K562 (cell line): ENCODE measurements around the gene JMY. TPM values are rescaled to one million over a fixed set of nuclear protein-coding genes. Genes with fewer than 3 reads are reported as not detected.

ENCODE experiments used
- BRD9 ChIP-seq: fragments of 450-650 bp; IDR thresholded peaks from 2 replicates; pipeline ENCODE4 v1.6.1; 2018; ENCODE audit warnings: low read depth; ENCODE audit not compliant: partially characterized antibody
- BRF1 ChIP-seq: IDR thresholded peaks from 3 replicates; pipeline ENCODE4 v1.6.1; 2011; ENCODE audit warnings: borderline replicate concordance, mild to moderate bottlenecking; ENCODE audit not compliant: insufficient read length; ENCODE audit errors: extremely low read depth
- CEBPG ChIP-seq, 3 experiments: fragments of 200-800 bp in 1 of 3; sonication (Bioruptor generic) in 1 of 3; sonication (generic) in 1 of 3; formaldehyde crosslinking in 1 of 3; IDR thresholded peaks in 2 of 3; conservative IDR thresholded peaks in 1 of 3; 2 replicates each; pipeline versions ENCODE4 v1.6.1 to v1.8.0; 2016 to 2022; ENCODE audit warnings: missing compliant biosample characterization in 2 of 3, missing genetic modification characterization in 2 of 3, mild to moderate bottlenecking in 1 of 3, missing genetic modification reagents in 1 of 3
- CSDE1 ChIP-seq, 2 experiments: fragments of 450-650 bp; IDR thresholded peaks; 2 replicates each; pipeline ENCODE4 v1.6.1; 2016; ENCODE audit warnings: mild to moderate bottlenecking in 1 of 2
- EP300 ChIP-seq: IDR thresholded peaks from 2 replicates; pipeline ENCODE4 v1.6.1; 2012; ENCODE audit warnings: low read length, improper control_type of control experiment
- JUND ChIP-seq, 2 experiments: IDR thresholded peaks; 2 replicates in 1 of 2; 3 replicates in 1 of 2; pipeline ENCODE4 v1.6.1; 2011; ENCODE audit warnings: borderline replicate concordance in 2 of 2, low read depth in 2 of 2, low read length in 2 of 2, improper control_type of control experiment in 1 of 2, missing biosample characterization in 1 of 2, missing genetic modification characterization in 1 of 2, missing genetic modification reagents in 1 of 2
- KLF13 ChIP-seq: fragments of 450-650 bp; IDR thresholded peaks from 2 replicates; pipeline ENCODE4 v1.6.1; 2016; ENCODE audit warnings: missing genetic modification characterization, low read depth, mild to moderate bottlenecking, missing compliant biosample characterization, moderate library complexity, borderline replicate concordance
- NRF1 ChIP-seq, 2 experiments: fragments of 450-650 bp; IDR thresholded peaks in 1 of 2; conservative IDR thresholded peaks in 1 of 2; 2 replicates each; pipeline ENCODE4 v1.6.1; 2014; ENCODE audit warnings: mild to moderate bottlenecking in 2 of 2
- POLR2A ChIP-seq: fragments of 450-650 bp; conservative IDR thresholded peaks from 2 replicates; pipeline ENCODE4 v1.6.1; 2016
- POLR2G ChIP-seq: fragments of 200-400 bp; formaldehyde crosslinking; IDR thresholded peaks from 2 replicates; pipeline ENCODE4 v1.6.1; 2017; ENCODE audit warnings: low read depth, mild to moderate bottlenecking, antibody characterized with exemption, low read length, moderate library complexity
- POU5F1 ChIP-seq: fragments of 150-350 bp; IDR thresholded peaks from 2 replicates; pipeline ENCODE4 v1.6.1; 2014; ENCODE audit warnings: borderline replicate concordance, low read length, low read depth, mild to moderate bottlenecking; ENCODE audit not compliant: partially characterized antibody
- RB1 ChIP-seq: fragments of 450-650 bp; IDR thresholded peaks from 2 replicates; pipeline ENCODE4 v1.6.1; 2017; ENCODE audit warnings: low read depth, mild to moderate bottlenecking
- RNF2 ChIP-seq: sonication (generic); IDR thresholded peaks from 2 replicates; pipeline ENCODE4 v1.6.1; 2016
- SIN3A ChIP-seq, 2 experiments: fragments of 150-350 bp in 1 of 2; IDR thresholded peaks; 2 replicates each; pipeline ENCODE4 v1.6.1; 2011 to 2016; ENCODE audit warnings: borderline replicate concordance in 2 of 2, low read depth in 2 of 2, low read length in 2 of 2, mild to moderate bottlenecking in 2 of 2, moderate library complexity in 2 of 2; ENCODE audit not compliant: control insufficient read depth in 1 of 2
- SMAD1 ChIP-seq: fragments of 150-350 bp; IDR thresholded peaks from 2 replicates; pipeline ENCODE4 v1.6.1; 2014; ENCODE audit warnings: low read length, low read depth; ENCODE audit not compliant: partially characterized antibody
- SUPT5H ChIP-seq: fragments of 450-650 bp; IDR thresholded peaks from 2 replicates; pipeline ENCODE4 v1.6.1; 2016
- TRIM24 ChIP-seq, 2 experiments: fragments of 450-650 bp; IDR thresholded peaks; 2 replicates each; pipeline ENCODE4 v1.6.1; 2016
- XRCC5 ChIP-seq: fragments of 200-400 bp; formaldehyde crosslinking; IDR thresholded peaks from 2 replicates; pipeline ENCODE4 v1.6.1; 2017; ENCODE audit warnings: low read depth, mild to moderate bottlenecking, low read length
- ZBTB7A ChIP-seq: IDR thresholded peaks from 2 replicates; pipeline ENCODE4 v1.6.1; 2011; ENCODE audit warnings: low read depth, mild to moderate bottlenecking, low read length, moderate library complexity, borderline replicate concordance; ENCODE audit not compliant: control insufficient read depth
- ZNF263 ChIP-seq: sonication (generic); formaldehyde crosslinking; IDR thresholded peaks from 2 replicates; pipeline ENCODE4 v1.8.0; 2022; ENCODE audit warnings: mild to moderate bottlenecking, missing genetic modification reagents, borderline replicate concordance
- ZNF274 ChIP-seq: IDR thresholded peaks from 2 replicates; pipeline ENCODE4 v1.6.1; 2011; ENCODE audit warnings: low read depth, mild to moderate bottlenecking, low read length, moderate library complexity, borderline replicate concordance
- ZNF324 ChIP-seq: fragments of 250-450 bp; sonication (Bioruptor Pico); IDR thresholded peaks from 2 replicates; pipeline ENCODE4 v1.4.0; 2020; ENCODE audit warnings: mild to moderate bottlenecking
- ZNF444 ChIP-seq: fragments of 250-450 bp; sonication (Bioruptor Pico); IDR thresholded peaks from 2 replicates; pipeline ENCODE4 v1.4.0; 2020; ENCODE audit warnings: mild to moderate bottlenecking, moderate library complexity
- ZNF695 ChIP-seq: fragments of 450-650 bp; formaldehyde crosslinking; IDR thresholded peaks from 2 replicates; pipeline ENCODE4 v1.4.0; 2020; ENCODE audit warnings: mild to moderate bottlenecking, moderate library complexity
- ZNF699 ChIP-seq: fragments of 250-450 bp; sonication (Bioruptor Pico); IDR thresholded peaks from 2 replicates; pipeline ENCODE4 v1.8.0; 2021; ENCODE audit warnings: mild to moderate bottlenecking, moderate library complexity; ENCODE audit not compliant: insufficient replicate concordance
- ZNF766 ChIP-seq: fragments of 200-800 bp; sonication (Bioruptor generic); conservative IDR thresholded peaks from 2 replicates; pipeline ENCODE4 v1.6.1; 2016; ENCODE audit warnings: missing genetic modification characterization, missing compliant biosample characterization
- polyA plus RNA-seq, 8 experiments: library from polyadenylated mRNA; depleted of rRNA in 4 of 8; stranded (reverse) in 5 of 8; unstranded in 3 of 8; fragments of >200 nt; fragmentation: Nextera tagmentation in 2 of 8; fragmentation: Illumina TruSeq in 1 of 8; extraction: Ambion mirVana in 2 of 8; extraction: Trizol in 1 of 8; gene quantifications; 2 replicates each; pipeline versions ENCODE4 v1.2.1 to v1.2.3, GENCODE V29; 2011 to 2014; ENCODE audit warnings: inconsistent platforms in 1 of 8, missing spikeins in 1 of 8
- total RNA-seq, 7 experiments: library from RNA; depleted of rRNA in 6 of 7; stranded (reverse); fragments of >200 nt in 6 of 7; fragmentation: Illumina TruSeq in 2 of 7; extraction: Trizol in 2 of 7; gene quantifications; 2 replicates each; pipeline versions ENCODE4 v1.2.1 to v1.2.3, GENCODE V29; 2011 to 2021; ENCODE audit warnings: low replicate concordance in 1 of 7
- TF ChIP-seq, protein P1 (sequence below): sonication (generic); formaldehyde crosslinking; IDR thresholded peaks from 2 replicates; pipeline ENCODE4 v1.8.1; 2023; ENCODE audit warnings: mild to moderate bottlenecking, missing genetic modification reagents, moderate library complexity

The JMY gene
- total and polyA plus RNA-seq, 9 of the 15 experiments (the other 6 are each of a cell fraction or from before 2014, with no cell fraction given): 1.1 to 5.5 (median 3.7) TPM

DNA sequence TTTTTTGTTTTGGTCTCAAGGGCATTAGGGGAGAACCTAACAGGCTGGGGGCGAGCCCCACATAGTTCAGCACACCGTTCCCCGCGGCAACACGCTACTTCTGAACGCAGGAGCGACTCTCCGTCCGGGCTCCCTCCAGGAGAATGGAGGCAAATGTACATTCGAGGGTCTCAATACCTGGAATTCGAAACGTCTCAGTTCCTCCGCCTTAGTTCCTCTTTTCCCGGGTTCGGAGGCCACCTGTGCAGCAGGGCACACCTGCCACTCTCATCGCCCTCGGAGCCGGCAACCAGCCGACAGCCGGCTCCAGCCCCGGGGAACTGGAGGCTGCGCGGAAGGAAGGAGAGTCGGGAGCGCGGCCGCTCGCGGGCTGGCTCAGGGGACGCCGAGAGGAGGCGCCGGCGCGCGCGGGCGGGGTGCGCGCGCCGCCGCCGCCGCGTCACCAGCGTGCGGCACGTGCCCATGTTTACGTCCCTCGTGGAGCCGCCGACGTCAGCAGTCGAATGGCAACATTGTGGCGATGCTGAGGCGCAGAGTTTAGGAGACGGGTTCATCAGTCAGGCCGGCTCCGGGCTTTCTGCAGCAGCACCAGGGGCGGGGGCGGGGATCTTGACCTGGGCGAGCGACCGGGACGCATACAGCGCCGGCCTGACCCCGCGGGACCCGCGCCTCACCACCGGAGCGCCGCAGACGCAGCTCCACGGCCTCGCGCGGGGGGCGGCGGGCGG, at the start of gene JMY (continued):
- TF ChIP-seq ZNF766 (CRISPR knock-in tag) (no peak), ZNF444 (CRISPR knock-in tag) (no peak), XRCC5 (no peak; the same call in 1 of the 2 replicates), SUPT5H (peak; percentile 88), ZNF324 (no peak), ZNF695 (CRISPR knock-in tag) (no peak), CEBPG (CRISPR knock-in tag; IDR thresholded peaks at IDR 0.05) (no peak), CEBPG (tag; conservative IDR thresholded peaks at IDR 0.05 in 1 of 2, IDR thresholded peaks at IDR 0.05 in 1 of 2) (peak in 1 of 2 experiments; percentile 79; a peak in 2 of 4 replicates), JUND (IDR thresholded peaks at IDR 0.05; ENCODE audit: borderline replicate concordance, low read depth, low read length) (0 out of 2 replicates have a peak, but pooled peaks have one; percentile 53), JUND (tag; IDR thresholded peaks at IDR 0.05; ENCODE audit: borderline replicate concordance, low read depth, low read length) (no peak; the same call in 2 of the 3 replicates), ZNF263 (no peak), EP300 (no peak), TRIM24 (IDR thresholded peaks at IDR 0.05) (peak in 1 of 2 experiments; percentile 5; a peak in 1 of 4 replicates), NRF1 (conservative IDR thresholded peaks at IDR 0.05 in 1 of 2, IDR thresholded peaks at IDR 0.05 in 1 of 2) (peak; percentile 81 to 87), KLF13 (tag) (no peak), POLR2G (peak; percentile 96), RNF2 (0 out of 2 replicates have a peak, but pooled peaks have one; percentile 10), SMAD1 (peak; percentile 33), SIN3A (IDR thresholded peaks at IDR 0.05; ENCODE audit: borderline replicate concordance in 2 of 2, control insufficient read depth in 1 of 2, low read depth in 2 of 2, low read length in 2 of 2) (peak in 1 of 2 experiments; percentile 85; a peak in 1 of 4 replicates), ZBTB7A (peak; percentile 10; the same call in 1 of the 2 replicates), CSDE1 (IDR thresholded peaks at IDR 0.05) (0 out of 4 replicates have a peak, but pooled peaks of 1 of the 2 experiments have one; percentile 11), ZNF699 (CRISPR knock-in tag) (no peak), BRD9 (no peak), ZNF274 (no peak), POLR2A (peak; percentile 92), POU5F1 (peak; percentile 28), BRF1 (no peak), RB1 (peak; percentile 90)
- TF ChIP-seq, protein P1, sequence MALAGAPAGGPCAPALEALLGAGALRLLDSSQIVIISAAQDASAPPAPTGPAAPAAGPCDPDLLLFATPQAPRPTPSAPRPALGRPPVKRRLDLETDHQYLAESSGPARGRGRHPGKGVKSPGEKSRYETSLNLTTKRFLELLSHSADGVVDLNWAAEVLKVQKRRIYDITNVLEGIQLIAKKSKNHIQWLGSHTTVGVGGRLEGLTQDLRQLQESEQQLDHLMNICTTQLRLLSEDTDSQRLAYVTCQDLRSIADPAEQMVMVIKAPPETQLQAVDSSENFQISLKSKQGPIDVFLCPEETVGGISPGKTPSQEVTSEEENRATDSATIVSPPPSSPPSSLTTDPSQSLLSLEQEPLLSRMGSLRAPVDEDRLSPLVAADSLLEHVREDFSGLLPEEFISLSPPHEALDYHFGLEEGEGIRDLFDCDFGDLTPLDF (CRISPR knock-in tag): no peak
